RWPE2 (cell line): Measurements from ENCODE around the gene IFI27L2.

ENCODE experiments used
- ATAC-seq: fragments of 200-7000 bp; cut with Tn5 transposase; 3 replicates; pipeline ENCODE4 v1.9.1; 2021; ENCODE audit warnings: low read depth
- DNase-seq: peaks from one replicate; pipeline ENCODE4 v3.0.0-alpha.2; 2020; ENCODE audit warnings: low spot score
- H3K27ac ChIP-seq: fragments of 450-650 bp; 2 replicates; pipeline ENCODE4 v1.5.1; 2017; ENCODE audit warnings: mild to moderate bottlenecking; ENCODE audit not compliant: poor library complexity, severe bottlenecking
- H3K27me3 ChIP-seq: fragments of 250-450 bp; sonication (Bioruptor Pico); 2 replicates; pipeline ENCODE4 v1.5.1; 2021; ENCODE audit warnings: mild to moderate bottlenecking, moderate library complexity; ENCODE audit not compliant: insufficient read depth, poor library complexity, severe bottlenecking
- H3K36me3 ChIP-seq: fragments of 250-450 bp; sonication (Bioruptor Pico); 2 replicates; pipeline ENCODE4 v1.5.1; 2020; ENCODE audit warnings: low read depth, mild to moderate bottlenecking, moderate library complexity
- H3K4me1 ChIP-seq: fragments of 250-450 bp; sonication (Bioruptor Pico); 2 replicates; pipeline ENCODE4 v1.5.1; 2021; ENCODE audit warnings: mild to moderate bottlenecking, moderate library complexity; ENCODE audit not compliant: insufficient read depth, poor library complexity, severe bottlenecking
- H3K4me3 ChIP-seq: fragments of 250-450 bp; sonication (Bioruptor Pico); 2 replicates; pipeline ENCODE4 v1.5.1; 2021; ENCODE audit warnings: mild to moderate bottlenecking, moderate library complexity; ENCODE audit not compliant: severe bottlenecking
- H3K9me3 ChIP-seq: fragments of 250-450 bp; sonication (Bioruptor Pico); 2 replicates; pipeline ENCODE4 v1.5.1; 2021; ENCODE audit warnings: mild to moderate bottlenecking, moderate library complexity; ENCODE audit not compliant: severe bottlenecking
- CTCF ChIP-seq: fragments of 450-650 bp; IDR thresholded peaks from one replicate; pipeline ENCODE4 v1.5.1; 2017; ENCODE audit warnings: mild to moderate bottlenecking, moderate library complexity; ENCODE audit not compliant: poor library complexity, severe bottlenecking

Gene IFI27L2

GRCh38 chr14:94153750-94154342 lies 24.4 kb upstream of the IFI27L2 start:
- ATAC-seq (no peak), DNase-seq (no peak)
- no peak overlapping the region for H3K4me3 ChIP-seq
- H3K27me3 ChIP-seq: no peaks in the 10 kb centered on the region
- no peaks in the 10 kb centered on the region for H3K9me3 ChIP-seq
- no peaks in the 10 kb centered on the region for H3K36me3 ChIP-seq
- H3K27ac ChIP-seq: no peak overlapping the region
- no peak for TF ChIP-seq CTCF
- H3K4me1 ChIP-seq: no peaks in the 10 kb centered on the region

- Histone ChIP-seq H3K27me3 (no peaks in the 10 kb centered on the region), H3K9me3 (no peaks in the 10 kb centered on the region), H3K4me1 (no peaks in the 10 kb centered on the region), H3K4me3 (no peak overlapping the region), H3K36me3 (no peaks in the 10 kb centered on the region), H3K27ac (no peak overlapping the region)
- ATAC-seq (peak; percentile 29; the same call in 1 of the 3 replicates), DNase-seq (no peak)
- no peak for TF ChIP-seq CTCF
These were observed 23.3 kb upstream of the IFI27L2 start for GRCh38 chr14:94152676-94153075.

- Histone ChIP-seq H3K4me3 (no peak overlapping the region), H3K27me3 (no peaks in the 10 kb centered on the region), H3K27ac (no peak overlapping the region), H3K36me3 (no peaks in the 10 kb centered on the region), H3K4me1 (peaks cover 7% of the 10 kb centered on the region), H3K9me3 (no peaks in the 10 kb centered on the region)
- TF ChIP-seq CTCF: no peak
- DNase-seq (no peak), ATAC-seq (peak; percentile 35; the same call in 2 of the 3 replicates)
These were observed 16.6 kb upstream of the IFI27L2 start for GRCh38 chr14:94145902-94146527.

GRCh38 chr14:94144765-94145164 lies 15.4 kb upstream of the IFI27L2 start:
- Histone ChIP-seq H3K4me1 (peaks cover 7% of the 10 kb centered on the region), H3K27ac (no peak overlapping the region), H3K27me3 (no peaks in the 10 kb centered on the region), H3K9me3 (no peaks in the 10 kb centered on the region), H3K36me3 (no peaks in the 10 kb centered on the region), H3K4me3 (no peak overlapping the region)
- ATAC-seq (no peak), DNase-seq (no peak)
- no peak for TF ChIP-seq CTCF

GRCh38 chr14:94143711-94144110 lies 14.3 kb upstream of the IFI27L2 start:
- H3K27me3 ChIP-seq: no peaks in the 10 kb centered on the region
- no peak overlapping the region for H3K4me3 ChIP-seq
- no peaks in the 10 kb centered on the region for H3K9me3 ChIP-seq
- DNase-seq: no peak
- no peak for TF ChIP-seq CTCF
- ATAC-seq: no peak
- H3K36me3 ChIP-seq: no peaks in the 10 kb centered on the region
- H3K27ac ChIP-seq: no peak overlapping the region
- peaks cover 7% of the 10 kb centered on the region for H3K4me1 ChIP-seq
